GM19395 (cell line): ENCODE results near the gene PRCC.

Source experiments
- ATAC-seq: cut with Tn5 transposase; IDR thresholded peaks from one replicate; pipeline ENCODE4 v1.9.1; 2021; ENCODE audit warnings: mild to moderate bottlenecking, moderate library complexity; ENCODE audit not compliant: unreplicated experiment

PRCC gene

DNA sequence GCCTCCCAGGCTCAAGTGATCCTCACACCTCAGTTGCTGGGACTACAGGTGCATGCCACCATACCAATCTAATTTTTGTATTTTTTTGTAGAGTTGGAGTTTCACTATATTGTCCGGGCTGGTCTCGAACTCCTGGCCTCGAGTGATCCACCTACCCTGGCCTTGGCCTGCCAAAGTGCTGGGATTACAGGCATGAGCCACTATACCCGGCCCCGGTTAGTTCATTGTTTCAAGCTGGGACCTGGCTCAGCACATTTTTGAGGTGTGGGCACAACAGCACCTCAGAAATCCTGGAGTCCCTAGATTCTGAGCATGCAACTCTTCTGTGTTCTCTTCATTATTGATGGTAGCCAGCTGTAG, 28.0 kb downstream of the PRCC start:
- no peak for ATAC-seq

DNA sequence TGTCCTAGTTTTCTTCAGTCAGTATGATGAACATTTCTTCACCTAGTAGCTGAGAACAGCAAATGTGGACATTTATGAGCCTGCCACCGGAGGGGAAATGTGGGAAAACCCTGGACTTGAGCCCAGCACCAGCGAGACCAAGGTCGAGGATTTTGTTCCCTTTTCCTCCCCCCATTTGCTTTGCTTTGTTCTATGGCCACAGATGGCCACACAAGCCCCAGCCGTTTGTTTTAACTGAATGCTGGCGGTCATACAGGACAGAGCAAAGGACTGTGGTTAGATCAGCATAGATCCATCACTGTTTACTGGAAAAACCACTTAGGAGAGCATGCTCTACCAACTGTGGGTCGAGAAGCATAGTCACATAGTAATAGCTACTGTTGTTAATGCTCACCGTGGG, 28.5 kb downstream of the PRCC start:
- ATAC-seq: no peak

DNA sequence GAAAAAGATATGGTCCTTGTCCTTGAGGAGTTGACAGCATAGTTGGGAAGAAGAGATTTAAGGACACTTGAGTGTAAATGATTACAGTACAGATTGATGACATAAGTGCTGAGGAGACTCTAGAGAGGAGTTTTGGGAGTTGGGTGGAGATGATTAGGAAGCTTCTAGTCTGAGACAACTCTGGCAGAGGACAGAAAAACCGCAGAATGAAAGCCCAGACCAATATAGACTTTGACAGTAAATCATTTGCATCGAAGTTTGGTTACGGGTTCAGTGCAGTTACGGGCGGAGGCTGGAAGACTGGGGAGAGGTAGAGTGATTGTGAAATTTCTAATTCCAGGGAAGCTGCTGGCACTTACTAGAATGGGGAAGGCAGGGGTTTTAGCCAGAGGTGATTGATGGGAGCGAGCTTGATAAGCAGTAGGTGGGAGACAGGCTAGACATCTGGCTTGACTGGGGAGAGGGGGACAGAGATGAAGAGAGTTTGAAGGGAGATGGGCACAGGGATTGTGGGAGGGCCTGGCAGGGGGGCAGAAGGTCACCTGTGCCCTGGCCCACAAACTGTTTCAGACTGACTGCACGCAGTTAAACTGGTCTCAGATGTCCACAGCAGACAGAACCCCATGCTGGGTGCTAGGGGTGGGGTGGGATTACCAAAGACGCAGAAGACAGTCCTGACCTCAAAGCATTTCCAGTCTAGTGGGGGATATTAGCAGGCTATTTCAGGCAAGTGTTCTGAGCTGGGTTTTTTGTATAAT, 29.2 kb downstream of the PRCC start:
- no peak for ATAC-seq

DNA sequence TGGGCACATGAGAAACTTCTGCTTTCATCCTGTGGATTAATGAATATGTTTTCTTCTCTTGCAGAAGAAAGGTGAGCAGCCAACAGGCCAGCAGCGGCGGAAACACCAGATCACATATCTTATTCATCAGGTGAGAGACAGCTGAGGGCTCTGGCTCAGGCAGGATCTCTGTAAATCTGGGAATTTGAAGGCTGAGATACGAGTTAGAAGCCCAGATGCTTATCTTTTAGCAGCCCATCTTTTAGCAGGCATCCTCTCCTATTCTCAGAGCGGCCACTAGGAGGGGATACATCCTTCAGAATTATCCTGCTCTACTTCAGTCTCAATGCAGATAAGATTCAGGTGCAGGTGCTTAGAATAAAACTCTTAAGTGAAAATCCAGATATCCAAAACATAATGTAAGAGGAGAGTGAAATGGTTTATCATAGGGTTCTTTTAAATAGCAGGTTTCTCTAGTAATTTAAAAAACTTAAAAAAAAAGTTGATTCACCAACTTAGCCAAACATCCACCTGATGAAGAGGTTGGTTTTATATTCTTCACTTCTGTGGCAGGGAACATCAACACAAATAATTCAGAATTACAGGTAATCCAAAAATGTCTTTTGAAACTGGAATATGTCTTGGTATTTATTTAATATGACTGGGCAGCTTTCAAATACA, 30.0 kb downstream of the PRCC start:
- ATAC-seq: no peak

DNA sequence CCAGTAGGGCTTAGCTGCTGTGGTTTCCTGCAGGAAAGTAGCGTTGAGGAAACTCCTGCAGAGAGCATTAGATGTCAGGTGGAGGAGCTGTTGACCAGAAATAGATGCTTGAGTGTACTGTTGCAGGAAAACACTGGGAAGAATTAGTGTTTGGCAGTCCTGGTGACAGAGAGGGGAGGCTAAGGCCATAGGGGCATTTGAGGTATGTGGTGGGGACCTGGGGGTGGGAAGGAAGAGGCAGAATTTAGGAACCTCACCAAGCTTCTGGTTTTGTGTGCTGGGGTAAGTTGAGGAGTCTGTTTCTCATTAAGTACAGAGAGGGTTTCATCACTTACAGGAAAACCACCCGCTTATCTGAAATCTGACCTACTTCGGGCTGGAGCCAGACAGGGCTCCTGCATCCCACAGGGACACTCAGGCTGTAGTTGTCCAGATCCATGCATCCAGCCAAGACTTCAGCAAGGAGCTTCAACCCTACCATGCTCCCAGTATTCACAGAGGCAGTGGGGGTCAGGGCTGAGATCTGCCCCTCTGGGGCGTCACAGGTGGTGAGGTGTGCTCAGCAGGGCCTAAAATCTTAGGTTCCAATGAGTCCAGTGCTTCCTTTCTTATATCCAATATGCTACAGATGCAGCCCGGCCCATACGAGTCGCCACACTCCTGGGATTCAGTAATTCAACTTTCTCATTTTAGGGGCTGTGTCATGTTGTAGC, 34.2 kb downstream of the PRCC start:
- ATAC-seq: no peak

DNA sequence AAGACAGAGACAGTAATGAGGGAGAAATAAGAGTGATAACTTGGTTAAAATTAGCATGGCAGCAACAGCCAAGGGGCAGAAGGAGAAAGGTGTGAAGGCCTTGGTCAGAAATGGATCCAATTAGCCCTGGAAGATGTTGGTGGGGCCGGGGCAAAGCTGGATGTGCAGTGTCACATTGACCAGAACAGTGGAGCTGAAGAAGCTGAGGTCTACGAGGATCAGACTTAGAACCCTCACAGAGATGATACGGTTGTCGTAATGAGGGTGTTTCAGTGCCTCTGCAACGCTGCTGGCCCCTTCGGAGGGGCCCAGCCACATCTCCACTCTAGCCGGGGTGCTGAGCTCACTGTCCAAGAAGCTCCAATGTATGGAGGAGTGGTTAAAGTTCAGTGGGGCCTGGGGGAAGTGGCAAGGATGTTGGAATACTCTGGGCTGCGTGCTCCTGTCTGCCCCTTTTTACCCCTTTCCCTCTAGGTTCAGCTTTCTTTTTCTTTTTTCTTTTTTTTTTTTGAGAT, 35.1 kb downstream of the PRCC start:
- no peak for ATAC-seq

DNA sequence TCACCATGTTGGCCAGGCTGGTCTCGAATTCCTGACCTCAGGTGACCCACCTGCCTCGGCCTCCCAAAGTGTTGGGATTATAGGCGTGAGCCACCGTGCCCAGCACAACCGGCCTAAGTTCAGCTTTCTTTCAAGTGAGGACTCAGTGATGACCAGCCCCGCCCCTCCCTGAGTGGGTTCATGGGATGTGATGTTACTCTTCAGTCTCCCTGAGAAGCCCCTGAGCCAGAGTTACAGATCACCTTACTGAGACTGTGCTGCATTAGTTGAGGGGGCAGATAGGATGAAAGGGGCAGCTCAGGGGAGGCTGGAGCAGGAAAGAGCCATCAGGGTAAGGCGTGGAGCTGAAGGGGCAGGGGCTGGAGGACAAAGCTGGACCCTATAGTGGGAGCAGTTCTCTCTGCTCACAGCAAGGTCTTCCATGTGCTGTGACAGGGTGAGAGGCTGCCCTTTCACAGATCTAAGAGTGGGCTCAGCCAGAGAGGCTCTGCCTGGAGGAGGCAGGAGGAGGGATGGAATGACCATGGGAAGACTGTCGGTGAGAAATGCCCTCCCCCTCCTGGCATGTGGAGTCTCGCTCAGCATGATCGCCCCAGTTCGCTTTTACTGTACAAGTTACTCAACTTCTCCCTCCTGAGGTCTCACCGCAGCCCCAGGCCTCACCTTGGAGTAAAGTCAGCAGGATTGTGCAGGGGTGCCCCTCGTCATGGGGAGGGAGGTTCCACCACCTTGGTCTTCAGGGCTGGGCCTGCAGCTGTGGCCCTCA, 35.9 kb downstream of the PRCC start:
- no peak for ATAC-seq

DNA sequence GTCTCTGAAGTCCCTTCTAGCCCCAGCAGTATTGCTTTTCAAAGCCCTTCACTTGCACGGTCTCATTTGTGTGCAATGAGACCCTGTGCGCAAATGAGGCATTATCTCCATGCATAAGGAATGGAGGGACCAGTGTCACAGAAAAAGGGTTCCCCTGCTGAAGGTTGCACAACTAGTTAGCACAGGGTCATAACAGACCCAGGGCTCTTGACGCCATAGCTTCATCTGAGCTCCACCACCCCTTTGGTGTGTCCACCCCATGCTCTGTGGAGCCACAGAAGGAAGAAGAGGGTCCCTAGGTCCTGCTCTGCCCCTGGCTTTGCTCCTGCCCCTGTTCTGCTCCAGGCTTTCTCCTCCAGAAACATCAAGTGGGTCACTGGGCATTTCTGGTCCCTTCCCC, 36.7 kb downstream of the PRCC start:
- no peak for ATAC-seq

DNA sequence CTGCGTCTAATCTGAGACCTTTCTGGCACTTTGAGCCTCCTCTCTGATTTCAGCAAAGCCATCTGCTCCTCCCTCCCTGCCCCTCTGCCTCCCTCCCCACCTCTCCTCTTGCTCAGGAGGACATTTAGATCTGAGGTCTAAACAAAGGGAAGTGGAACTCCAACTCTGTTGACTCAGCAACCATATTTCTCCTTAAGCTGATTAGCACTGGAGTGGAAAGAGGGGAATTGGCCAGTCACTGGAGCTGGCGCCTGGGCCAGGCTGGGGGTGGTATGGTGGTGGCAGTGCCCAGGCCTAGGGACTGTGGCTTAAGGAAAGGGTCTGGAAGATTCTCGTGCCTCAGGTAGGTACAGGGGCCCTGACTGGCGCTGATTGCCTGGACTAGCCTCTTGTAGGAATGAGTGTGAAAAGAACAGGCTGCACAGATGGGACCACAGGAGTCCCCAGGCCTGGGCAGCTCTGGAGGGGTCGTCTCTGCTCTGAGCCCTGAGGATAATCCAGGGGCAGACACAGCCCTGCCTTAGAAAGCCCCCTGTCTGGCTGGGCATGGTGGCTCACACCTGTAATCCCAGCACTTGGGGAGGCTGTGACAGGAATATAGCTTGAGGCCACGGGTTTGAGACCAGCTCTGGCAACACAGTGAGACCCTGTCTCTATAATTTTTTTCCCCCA, 37.4 kb downstream of the PRCC start:
- ATAC-seq: no peak

DNA sequence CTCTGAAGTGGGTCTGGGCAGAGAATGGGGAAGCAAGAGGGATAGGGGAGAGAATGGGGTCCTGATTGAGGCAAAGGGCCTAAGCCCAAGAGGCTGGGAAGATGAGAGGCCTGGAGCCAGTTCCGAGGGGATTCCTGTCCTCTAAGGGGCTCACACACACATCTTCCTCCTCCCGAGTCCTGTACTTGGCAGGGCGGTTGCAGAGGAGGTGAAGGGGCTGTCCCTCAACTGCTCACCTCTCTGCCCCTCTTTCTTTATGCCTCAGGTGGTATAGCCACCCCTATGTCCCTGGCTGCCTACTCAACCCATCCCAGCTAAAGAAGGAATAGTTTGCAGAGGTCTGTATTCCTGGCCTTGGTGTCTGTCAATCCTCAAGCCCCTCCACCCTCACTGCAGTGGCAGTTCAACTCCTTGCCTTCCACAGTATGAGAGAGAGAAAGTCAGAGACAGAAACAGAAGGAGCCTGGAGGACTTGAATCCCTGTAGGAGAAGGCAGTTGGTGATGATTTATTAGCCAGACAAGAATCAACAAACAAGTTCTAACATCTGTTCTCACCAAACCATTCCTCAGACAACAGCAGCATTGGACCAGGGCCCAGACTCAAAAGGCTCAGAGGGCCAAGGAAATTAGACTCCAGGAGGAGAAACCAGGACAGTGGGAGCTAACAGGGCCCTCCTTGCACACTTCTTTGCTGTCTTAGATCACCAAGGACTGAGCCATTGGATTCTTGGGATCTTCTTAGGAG, 38.6 kb downstream of the PRCC start:
- no peak for ATAC-seq

DNA sequence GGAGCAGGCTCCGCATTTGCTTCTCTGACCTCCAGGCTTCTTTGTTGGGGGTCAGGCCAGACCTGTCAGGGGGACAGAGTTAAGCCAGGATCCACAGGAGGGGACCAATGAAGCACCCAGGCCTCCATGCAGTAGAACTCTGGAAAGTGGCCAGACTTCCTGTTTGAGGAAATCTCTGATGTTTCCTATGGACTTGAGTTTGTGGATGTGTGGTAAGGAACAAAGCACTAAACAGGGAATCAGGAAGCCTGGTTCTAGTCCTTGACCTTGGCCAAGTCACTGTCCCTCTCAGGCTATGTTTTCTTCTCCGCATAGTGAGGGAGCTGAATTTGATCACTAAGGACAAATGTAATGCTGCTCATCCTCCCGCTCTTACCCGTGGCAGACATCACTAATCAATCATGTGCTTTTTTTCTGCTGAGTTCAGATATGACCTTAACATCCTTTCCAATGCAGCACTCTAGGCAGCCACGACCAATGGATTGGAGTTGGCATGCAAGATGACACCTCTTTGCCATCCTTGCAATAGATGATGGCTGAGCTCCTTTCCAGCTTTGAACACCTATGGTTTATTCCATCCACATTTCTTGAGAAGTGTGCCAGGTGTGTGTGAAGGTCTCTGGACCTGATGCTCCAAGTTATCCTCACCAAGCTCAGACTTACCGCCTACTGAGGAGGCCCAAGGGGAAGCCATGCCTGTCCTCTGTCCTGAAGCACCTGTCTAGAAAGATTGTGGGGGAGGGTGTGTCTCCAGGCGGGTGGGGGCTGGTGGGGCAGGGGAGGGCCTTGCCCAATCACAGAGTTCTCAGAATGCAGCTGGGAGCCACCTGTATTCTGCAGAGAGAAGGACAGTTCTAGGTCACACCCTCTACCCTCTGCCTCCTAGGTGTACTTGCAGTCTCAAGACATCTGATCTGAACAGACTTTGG, 39.4 kb downstream of the PRCC start:
- ATAC-seq: no peak

DNA sequence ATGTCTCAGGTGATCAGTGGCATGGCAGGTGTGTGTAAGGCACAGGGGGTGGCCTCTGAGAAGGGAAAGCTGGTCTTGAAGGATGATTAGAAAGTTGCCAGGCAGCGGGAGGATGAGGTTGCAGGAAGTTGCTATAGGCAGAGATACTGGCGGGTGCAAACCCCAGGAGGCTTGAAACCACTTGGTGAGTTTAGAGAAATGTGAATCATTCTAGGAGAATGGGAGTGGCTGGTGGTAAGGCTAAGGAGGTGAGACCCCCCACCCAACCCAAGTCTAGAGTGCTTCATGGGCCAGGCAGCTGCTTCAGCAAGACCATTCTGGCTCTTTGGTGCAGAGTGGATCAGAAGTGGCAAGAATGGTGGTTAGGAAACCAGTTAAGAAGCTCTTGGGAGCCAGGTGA, 40.3 kb downstream of the PRCC start:
- no peak for ATAC-seq

DNA sequence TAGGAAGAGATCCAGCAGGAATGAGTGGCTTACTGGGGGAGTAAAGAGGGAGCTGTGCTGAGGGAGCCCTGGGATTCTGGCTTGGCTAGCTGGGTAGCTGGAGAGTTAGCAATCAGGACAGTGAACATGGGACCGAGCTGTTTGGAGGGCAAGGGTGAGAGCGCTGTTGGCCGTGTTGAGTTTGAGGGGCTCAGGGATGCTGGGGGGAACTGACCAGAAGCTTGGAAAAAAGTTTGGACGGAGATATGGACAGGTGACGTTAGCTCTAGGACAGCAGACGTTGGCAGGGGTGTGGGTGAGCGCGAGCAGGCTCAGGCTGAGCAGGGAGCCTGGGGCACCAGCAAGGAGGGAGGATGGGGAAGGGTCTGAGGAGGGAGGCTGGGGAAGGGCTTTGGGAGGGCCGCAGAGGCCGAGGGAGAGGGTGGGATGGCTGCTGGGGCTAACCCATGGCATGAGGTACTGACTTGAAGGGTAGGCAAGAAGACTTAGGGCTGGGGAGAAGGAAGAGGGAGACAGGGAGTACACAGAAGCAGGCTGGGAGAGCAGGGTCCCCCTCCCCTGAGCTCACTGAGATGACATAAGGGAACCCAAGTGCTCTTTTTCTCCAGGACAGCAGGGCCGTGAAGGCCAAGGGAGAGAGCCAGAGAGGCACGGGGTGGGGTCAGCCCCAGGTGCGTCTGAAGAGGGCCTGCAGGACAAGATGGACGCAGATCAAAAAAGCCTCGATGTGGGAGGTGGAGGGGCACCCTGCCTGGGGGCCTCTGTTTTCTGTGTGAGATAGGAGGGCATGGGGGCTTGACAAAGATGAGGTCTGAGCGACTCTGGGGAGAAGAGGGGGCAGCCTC, 41.1 kb downstream of the PRCC start:
- ATAC-seq: no peak

DNA sequence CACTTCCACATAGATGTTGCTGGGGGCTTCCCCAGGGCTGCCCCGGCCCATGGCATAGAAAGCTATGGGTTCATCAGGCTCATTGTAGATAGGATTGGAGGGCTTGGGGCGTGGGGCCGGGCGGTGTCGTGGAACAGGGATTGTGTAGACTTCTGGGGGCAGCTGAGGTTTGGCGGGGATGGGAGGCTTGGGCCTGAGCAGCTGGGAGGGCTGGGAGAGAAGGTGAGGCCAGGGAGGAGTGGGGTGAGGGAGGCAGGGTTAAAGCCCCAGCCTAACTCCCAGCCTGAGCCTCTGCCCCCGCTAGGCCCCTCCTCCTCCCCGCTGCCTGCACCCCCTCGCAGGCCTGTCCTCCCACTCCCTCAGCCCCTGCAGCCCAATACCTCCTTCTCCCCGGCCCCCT, 41.9 kb downstream of the PRCC start:
- no peak for ATAC-seq

DNA sequence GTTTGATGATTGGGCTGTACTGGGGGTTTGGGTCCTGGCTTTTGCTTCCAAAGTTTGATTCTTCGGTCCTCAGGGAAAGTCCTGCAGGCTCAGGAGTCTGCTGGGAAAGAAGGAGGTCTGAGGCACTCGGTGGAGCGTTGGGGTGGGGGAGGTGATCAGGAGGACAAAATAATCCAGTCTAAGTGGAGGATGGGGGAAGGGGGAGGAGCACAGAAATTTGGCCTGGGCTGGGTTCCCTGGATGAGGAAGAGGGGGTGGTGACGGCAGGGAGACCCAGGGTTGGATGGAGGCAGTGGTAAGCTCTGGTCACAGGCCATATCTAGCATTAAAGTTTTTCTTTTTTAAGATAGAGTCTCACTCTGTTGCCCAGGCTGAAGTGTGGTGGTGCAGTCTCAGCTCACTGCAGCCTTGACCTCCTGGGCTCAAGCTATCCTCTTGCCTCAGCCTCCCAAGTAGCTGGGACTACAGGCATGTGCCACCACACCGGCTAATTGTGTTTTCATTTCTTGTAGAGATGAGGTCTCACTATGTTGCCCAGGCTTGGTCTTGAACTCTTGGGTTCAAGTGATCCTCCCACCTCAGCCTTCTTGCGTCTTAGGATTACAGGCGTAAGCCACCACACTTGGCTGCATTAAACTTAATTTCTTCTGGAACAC, 42.5 kb downstream of the PRCC start:
- ATAC-seq: no peak

DNA sequence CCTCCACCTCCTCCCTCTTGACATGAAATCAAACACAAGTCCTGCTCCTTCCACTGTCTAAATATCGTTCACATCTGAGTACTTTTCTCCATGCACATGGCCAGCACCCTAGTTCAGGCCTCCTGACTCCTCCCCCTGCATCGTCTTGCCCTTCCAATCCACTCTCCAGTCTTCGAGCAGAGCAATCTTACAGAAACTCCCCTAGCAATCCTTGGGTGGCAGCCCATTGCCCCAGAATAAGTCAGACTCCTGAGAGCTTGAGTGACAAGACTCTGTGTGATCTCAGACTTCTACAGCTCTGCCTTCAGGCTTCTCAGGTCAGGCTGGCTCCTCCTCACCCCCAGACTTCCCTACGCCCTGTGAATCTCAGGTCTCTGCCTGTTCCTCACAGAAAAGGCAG, 43.8 kb downstream of the PRCC start:
- ATAC-seq: no peak

DNA sequence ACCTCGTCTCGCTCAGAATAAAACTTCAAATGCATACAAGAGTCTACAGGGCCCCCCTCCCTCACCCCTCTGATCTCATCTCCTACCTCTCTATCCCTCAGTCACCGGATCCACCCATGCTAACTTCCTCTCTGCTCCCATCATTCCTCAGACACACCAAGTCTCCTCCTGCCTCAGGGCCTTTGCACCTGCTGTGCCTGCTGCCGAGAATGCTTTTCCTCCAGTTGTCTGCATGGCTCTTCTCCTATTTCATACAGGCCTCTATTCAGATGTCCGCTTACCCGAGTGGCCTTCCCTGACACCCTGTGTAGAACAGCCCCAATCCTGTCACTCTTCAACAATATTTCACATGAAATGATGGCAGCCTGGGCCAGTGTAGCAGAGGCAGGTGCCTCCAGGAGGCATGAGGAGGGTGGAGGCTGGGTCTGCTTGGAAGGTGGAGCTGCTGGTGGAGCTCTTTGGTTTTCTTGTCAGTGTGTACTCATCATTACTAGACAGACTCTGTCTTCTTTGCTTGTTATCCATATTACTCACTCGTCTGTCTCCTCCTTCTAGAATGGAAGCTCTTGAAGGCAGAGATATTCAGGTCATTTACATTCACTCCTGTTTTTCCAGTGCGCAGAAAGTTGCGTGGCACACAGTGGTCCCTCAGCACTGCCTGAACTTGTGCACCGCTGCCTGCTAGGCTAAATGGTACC, 45.1 kb downstream of the PRCC start:
- no peak for ATAC-seq
